Measurements from ENCODE around the gene ZNFX1. TPM values are rescaled to one million over a fixed set of nuclear protein-coding genes. Genes with fewer than 3 reads are reported as not detected.

Gene ZNFX1
- 32.7 and 35.4 TPM in 2 replicates for total RNA-seq

- H3K4me3 ChIP-seq (ENCODE audit: low read depth, low read length) = peak within 1 kb of the TSS; percentile 79
- no peaks in the 10 kb centered on the region for H3K27me3 ChIP-seq (ENCODE audit: control insufficient read depth, insufficient read depth, low read length)
- DNase-seq (ENCODE audit: low read depth) = peak; percentile 80
- TF ChIP-seq, protein P1, sequence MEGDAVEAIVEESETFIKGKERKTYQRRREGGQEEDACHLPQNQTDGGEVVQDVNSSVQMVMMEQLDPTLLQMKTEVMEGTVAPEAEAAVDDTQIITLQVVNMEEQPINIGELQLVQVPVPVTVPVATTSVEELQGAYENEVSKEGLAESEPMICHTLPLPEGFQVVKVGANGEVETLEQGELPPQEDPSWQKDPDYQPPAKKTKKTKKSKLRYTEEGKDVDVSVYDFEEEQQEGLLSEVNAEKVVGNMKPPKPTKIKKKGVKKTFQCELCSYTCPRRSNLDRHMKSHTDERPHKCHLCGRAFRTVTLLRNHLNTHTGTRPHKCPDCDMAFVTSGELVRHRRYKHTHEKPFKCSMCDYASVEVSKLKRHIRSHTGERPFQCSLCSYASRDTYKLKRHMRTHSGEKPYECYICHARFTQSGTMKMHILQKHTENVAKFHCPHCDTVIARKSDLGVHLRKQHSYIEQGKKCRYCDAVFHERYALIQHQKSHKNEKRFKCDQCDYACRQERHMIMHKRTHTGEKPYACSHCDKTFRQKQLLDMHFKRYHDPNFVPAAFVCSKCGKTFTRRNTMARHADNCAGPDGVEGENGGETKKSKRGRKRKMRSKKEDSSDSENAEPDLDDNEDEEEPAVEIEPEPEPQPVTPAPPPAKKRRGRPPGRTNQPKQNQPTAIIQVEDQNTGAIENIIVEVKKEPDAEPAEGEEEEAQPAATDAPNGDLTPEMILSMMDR (IDR thresholded peaks at IDR 0.05; ENCODE audit: insufficient read depth, low read length, poor library complexity, severe bottlenecking) = no peak
- H3K36me3 ChIP-seq (ENCODE audit: control insufficient read depth, insufficient read depth, low read length) = peaks cover 22% of the 10 kb centered on the region
These were observed at the start of gene ZNFX1 for GRCh38 chr20:49278036-49278817. Gene ZNFX1 (minus strand): TSS chr20:49278057. CDS start chr20:49275839, 2,218 bp downstream.

DNA sequence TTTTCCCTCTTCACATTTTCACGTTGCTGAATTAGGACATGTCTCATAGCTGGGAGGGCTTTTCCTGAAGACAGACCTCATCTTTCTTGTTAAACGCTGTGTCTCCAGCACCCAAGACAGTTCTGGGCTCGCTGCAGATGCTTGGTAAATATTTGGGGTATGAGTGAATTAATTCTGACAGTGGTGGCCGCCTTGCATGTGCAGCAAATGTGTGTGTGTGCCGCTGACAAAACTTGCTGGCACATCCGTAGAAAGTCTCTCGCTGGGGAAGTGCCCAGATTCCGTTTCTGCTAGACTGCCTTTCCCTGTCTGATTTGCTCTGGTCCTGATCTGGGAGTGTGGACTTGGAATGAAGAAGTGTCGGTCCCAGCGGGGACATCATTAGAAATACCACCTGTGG, 48.2 kb upstream of the ZNFX1 start:
- Histone ChIP-seq H3K27me3 (ENCODE audit: control insufficient read depth, insufficient read depth, low read length) (peaks cover 18% of the 10 kb centered on the region), H3K4me3 (ENCODE audit: low read depth, low read length) (no peak overlapping the region), H3K36me3 (ENCODE audit: control insufficient read depth, insufficient read depth, low read length) (no peaks in the 10 kb centered on the region)
- TF ChIP-seq, protein P1 (IDR thresholded peaks at IDR 0.05; ENCODE audit: insufficient read depth, low read length, poor library complexity, severe bottlenecking) = no peak
- no peak for DNase-seq (ENCODE audit: low read depth)

- Histone ChIP-seq H3K36me3 (ENCODE audit: control insufficient read depth, insufficient read depth, low read length) (no peaks in the 10 kb centered on the region), H3K4me3 (ENCODE audit: low read depth, low read length) (no peak overlapping the region), H3K27me3 (ENCODE audit: control insufficient read depth, insufficient read depth, low read length) (peaks cover 35% of the 10 kb centered on the region)
- TF ChIP-seq, protein P1 (IDR thresholded peaks at IDR 0.05; ENCODE audit: insufficient read depth, low read length, poor library complexity, severe bottlenecking) = no peak
- DNase-seq (ENCODE audit: low read depth) = no peak
These were observed 46.4 kb upstream of the ZNFX1 start for GRCh38 chr20:49324306-49324705.

DNA sequence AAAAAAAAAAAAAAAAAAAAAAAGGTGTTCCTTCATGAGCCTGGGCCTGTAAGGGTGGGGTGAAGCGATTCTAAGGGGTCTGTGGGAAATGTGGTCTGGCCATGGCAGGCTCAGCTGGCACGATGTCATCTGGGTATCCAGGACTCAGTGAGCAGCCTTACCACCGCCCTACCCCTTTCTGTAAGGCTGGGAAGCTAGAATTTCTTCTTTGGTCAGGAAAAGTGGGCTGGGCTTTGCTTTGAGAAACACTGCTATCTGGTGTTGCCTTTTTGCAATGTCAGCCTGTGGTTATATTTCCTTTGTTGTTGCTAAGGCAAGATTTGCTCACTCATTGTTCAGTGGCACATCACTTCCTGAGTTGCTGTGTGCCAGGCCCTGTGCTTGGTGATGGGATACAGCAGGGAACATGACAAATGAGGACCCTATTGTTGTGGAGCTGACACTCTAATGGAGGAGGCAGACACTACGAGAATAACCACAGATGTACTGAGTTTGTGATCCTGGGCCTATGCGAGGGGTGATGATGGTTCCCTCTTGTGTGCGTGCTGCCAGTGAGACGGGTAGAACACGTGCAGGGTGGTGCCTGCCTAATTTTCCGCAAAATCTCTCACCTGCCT, 45.9 kb upstream of the ZNFX1 start:
- DNase-seq (ENCODE audit: low read depth) = peak; percentile 19
- Histone ChIP-seq H3K27me3 (ENCODE audit: control insufficient read depth, insufficient read depth, low read length) (peaks cover 39% of the 10 kb centered on the region), H3K36me3 (ENCODE audit: control insufficient read depth, insufficient read depth, low read length) (no peaks in the 10 kb centered on the region), H3K4me3 (ENCODE audit: low read depth, low read length) (no peak overlapping the region)
- TF ChIP-seq, protein P1 (IDR thresholded peaks at IDR 0.05; ENCODE audit: insufficient read depth, low read length, poor library complexity, severe bottlenecking) = peak; percentile 39

DNA sequence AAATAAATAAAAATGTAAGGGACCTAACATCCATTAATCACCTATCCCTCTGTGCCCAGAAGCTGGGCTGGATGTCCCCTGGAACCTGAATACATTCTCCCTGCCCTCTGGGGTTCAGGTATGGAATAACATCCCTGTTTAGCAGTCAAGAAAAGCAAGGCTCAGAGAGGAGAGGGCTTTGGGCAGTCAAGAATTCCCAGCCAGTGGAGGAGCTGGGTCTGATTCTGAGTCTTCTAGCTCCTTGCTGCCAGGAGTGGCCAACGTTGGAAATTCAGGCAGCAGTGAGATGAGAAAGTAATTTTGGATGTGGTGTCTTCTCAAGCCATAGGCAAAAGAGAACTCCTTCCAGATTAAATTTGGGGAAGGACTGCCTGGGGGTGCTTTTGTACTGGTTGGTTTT, 42.6 kb upstream of the ZNFX1 start:
- no peaks in the 10 kb centered on the region for H3K36me3 ChIP-seq (ENCODE audit: control insufficient read depth, insufficient read depth, low read length)
- H3K4me3 ChIP-seq (ENCODE audit: low read depth, low read length) = no peak overlapping the region
- TF ChIP-seq, protein P1 (IDR thresholded peaks at IDR 0.05; ENCODE audit: insufficient read depth, low read length, poor library complexity, severe bottlenecking) = no peak
- DNase-seq (ENCODE audit: low read depth) = no peak
- H3K27me3 ChIP-seq (ENCODE audit: control insufficient read depth, insufficient read depth, low read length) = peaks cover 47% of the 10 kb centered on the region
